HTR-8/SVneo (cell line): ENCODE data around the gene MED12L.

Experiments
- DNase-seq: peaks from one replicate; pipeline ENCODE4 v3.0.0; 2011; ENCODE audit warnings: low spot score, mixed read lengths; ENCODE audit not compliant: insufficient read length
- FAIRE-seq: peaks from 2 replicates; lab custom pipeline; 2011; peaks lifted over from hg19 to GRCh38; lab: Jason Lieb, UNC

Gene MED12L

DNA sequence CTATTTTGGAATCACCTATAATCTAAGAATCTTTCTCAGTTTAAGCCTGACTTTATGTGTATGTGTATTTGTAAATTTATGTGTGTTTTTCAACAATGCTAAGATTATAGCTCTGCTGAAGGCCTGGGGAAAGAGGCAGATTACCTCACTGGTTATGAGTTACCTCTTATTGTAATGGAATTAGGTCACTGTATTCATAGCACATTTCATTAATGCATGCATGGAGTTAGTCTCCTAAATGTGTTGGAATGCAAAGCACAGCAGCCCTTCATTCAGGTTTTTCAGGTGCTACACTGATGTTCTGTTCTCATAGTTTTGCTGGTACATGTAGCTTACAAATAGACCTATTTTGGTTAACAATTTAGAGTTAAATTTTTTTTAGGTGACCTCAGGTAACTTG is 221.7 kb downstream of the MED12L start:
- DNase-seq (no peak), FAIRE-seq (no peak)

DNA sequence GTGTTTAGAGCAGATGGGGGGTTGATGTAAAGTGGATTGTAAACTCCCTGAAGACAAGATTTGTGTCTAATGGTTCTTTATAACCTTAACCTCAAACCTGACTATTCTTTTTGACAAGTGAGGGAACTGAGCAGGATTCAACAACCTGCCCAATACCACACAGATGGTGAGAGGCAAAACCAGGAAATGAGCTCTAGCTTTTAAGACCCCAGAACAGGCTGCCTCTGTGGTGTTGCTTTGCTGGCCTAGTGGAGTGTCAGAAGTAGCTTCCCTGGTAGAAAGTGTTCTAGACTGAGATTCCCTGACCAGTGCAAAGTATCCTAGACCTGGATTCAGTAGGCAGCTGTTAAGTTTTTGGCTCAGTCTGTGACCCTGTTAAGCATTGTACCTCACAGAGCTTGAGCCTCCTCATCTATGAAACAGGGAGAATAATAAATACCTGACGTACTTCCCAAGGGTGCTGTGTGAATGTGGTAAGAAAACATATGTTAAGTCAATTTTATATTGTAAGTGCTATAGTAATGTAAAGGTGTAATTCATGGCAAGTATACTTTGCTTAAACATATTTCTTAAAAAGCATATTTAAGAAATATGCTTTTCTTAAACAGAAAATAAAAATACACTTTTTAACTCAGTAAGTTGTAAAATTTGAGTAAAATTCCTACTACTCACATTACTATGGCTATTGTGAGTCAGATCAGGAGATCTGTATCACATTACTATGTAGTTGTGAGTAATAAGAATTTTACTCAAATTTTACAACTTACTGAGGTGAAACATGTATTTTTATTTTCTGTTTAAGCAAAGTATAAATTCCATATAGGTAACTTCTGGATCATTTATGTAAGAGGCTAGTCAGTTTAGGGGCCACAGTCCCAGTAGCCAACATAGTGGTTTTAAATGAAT is 222.4 kb downstream of the MED12L start:
- FAIRE-seq (no peak), DNase-seq (no peak)

DNA sequence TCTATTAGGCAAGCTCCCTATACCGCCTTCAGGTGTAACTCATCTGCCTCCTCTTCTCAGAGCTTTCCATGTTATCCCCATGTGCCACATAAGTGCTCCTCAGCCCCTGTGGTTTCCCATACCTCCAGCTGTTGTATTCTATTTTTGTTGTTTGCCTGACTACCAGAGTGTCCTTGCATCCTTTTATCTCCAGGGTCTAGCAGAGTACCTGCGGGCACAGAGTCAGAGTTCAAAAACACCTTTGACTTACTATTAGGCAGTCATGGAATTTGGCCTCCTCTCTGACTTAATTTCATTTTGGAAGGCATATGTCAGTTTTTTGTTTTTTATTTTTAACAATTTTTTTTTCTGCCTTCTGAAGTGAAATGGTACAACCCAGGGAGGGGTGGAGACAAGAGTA is 224.1 kb downstream of the MED12L start:
- FAIRE-seq: no peak

DNA sequence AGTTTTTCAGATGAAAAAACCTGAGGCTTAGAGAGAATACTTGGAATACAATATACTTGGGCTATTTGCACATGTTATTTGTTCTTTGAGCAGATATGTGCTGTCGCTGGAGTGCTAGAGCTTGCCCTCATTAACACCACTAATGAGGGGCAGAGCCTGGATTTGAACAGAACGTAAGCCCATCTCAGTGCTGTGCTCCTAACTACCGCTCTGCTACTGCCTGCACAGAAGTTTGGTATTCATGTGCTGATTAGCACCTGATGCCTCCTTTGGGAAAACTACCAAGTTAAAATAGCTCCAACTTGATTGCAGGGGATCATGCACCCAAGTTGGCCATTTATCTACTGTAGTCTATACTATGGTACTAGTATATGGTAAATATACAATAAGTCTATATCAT is 227.5 kb downstream of the MED12L start:
- DNase-seq: no peak
- no peak for FAIRE-seq

More for the DNA sequence above, 224.1 kb downstream of the MED12L start:
- DNase-seq: no peak

DNA sequence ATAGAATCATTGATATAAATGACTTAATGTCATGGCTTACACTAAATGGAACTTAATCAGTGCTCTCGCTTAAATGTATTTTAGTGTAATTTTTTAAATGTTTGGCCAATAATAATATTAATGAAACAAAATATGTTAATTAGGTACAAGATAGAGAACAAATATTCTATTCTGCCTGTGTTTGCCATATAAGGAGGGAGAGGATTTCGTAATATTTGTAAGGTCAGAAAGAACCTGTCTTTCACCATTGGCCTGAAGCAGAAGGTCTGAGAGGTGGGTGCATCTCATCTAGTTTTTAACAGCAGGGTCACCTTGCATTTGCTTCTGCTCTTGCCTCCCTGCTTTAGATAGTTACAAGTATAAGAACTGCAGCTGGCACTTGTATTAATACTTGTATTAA is 228.7 kb downstream of the MED12L start:
- no peak for DNase-seq
- FAIRE-seq: no peak

DNA sequence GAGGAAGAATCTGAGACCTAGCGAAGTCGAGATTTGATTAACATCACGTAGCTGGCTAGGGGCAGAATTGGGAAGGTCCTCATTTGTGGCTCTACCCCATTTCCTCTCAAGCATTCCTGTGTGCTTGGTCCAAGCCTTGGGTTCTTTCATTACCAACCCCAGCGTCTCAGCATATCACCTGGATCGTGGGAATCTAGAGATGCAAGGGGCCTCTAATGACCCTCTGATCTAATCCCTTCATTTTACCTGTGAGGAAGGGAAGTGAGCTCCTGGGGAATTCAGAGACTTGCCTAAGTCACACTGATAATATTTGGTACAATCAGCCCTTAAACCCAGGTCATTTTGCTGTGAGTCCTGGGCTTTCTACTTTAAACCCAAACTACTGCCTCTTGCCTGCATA is 229.1 kb downstream of the MED12L start:
- FAIRE-seq: no peak
- no peak for DNase-seq

DNA sequence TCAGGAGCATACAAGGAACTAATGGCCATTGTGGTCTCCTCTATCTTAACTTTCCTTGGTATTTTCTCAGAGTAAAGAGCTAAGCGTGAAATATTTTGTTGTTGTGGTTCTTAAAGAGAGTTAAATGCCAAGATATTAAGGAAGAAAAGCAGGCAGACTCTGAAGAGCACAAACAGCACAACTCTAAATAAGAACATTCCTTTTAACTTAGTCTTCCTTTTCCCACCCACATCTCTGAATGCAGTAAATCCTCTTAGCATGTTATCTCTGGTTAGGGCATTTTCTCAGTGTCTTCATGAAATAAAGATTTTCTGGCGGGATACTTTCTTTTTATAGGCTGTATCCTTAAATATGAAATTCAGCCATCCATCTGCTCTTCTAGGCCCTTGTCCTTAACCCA is 229.7 kb downstream of the MED12L start:
- no peak for DNase-seq

DNA sequence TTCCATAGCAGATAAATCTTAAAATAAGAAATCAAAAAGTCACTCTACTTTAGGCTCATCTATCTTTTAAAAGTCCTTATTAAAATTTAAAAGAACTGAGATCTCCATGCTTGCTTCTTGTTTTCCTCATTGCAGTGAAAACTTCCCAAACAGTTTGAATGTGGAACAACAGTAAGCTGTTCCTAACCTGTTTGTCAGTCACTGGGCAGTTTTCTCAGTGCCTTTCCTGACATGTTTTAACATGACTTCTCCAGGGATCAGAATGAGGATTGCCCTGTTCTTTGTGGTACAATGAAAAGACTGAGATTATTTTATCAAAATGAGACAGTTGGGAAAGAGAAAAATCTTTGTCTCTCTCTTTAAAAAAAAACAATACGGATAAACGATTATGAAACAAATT is 230.4 kb downstream of the MED12L start:
- DNase-seq: no peak
- FAIRE-seq: no peak

More for the DNA sequence above, 229.7 kb downstream of the MED12L start:
- no peak for FAIRE-seq

DNA sequence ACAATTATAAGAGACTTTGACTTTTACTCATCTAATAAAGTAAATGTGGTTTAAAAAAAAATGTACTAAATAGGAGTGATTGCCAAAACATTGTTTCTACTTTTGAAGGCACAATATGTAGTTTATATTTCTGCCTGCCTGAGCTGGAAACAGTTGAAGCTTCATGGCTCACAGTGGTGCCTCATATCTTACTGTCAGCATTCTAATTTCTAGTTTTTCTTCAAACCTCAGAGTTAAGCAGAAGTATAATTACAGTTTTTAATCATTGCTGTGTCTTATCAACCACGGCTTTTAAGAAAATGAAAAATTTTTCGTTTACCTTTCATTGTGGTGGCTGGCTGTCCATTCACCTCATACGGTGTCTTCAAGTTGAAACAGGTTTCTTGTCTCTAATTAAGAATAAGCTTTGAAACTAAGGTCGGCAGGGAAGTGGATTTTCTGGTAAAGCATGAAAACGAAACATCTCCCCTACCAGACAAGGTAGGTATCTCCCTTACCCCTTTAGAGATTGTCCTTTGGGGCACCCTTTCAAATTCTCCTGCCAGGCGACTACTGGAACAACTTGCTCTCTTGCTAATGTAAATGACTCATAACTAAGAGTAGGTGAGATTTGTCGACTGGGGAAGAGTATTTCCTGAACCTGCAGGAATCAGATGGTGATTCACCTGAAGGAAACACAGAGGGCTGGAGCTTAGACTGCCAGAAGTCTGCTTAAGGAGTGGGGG is 231.0 kb downstream of the MED12L start, which contains the start of gene GPR87:
Gene GPR87 (minus strand): TSS at position 554 of the 725 bp plus-strand sequence. CDS start 16,720 bp downstream, outside the sequence.
- FAIRE-seq: no peak

DNA sequence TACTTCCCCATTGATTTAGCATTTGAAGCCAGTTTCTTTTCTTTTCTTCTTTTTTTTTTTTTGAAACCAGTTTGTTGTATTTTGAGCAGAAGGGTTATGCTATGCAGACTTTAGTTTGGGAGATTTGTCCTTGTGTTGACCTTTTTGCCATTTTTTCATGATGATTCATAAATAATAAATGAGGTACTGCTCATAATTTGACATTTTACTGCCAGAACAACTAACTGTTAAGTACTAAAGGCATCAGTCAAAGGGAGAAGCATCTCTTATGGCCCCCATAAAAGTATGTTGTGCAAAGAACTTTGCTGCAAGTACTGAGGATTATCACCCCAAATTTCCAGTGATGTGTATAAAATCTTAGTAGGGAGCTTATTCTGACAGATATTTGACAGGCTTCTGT is 232.8 kb downstream of the MED12L start:
- DNase-seq: no peak
- FAIRE-seq: no peak

More for the DNA sequence above, 231.0 kb downstream of the MED12L start, which contains the start of gene GPR87:
- no peak for DNase-seq

DNA sequence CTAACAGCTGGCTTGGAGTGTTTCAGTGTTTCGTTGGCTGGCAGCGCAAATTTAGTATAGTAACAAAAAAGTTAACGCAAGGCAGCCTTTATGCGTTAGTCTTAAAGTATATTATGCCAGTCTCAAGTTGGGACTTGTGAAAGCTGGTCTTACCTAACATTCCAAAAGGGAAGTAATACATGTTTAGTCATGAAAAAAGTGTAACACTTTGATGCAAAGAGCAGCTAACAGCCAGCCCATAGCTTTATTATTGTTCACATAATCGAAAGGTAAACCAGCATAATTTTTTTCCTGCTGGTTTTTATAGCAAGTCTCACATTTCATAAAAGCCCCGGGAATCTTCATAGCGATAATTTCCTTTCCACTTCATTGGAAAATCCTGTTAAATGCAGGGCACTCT is 233.5 kb downstream of the MED12L start:
- FAIRE-seq: no peak
- no peak for DNase-seq

DNA sequence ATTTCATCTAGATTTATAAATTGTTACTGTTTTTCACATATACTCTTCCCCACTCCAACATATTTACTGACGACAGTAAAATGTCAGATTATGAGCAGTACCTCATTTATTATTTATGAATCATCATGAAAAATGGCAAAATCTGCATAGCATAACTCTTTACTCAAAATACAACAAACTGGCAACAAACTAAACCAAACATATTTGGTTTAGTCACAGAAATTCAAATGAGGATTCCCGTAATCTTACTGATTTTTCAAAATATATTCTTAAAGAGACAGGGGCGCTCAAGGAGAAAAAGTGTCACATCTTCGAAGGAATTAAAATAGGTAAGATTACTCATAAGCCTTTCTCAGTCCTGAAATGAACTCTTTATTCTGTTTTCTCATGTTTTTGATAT is 234.2 kb downstream of the MED12L start:
- no peak for FAIRE-seq
- no peak for DNase-seq

DNA sequence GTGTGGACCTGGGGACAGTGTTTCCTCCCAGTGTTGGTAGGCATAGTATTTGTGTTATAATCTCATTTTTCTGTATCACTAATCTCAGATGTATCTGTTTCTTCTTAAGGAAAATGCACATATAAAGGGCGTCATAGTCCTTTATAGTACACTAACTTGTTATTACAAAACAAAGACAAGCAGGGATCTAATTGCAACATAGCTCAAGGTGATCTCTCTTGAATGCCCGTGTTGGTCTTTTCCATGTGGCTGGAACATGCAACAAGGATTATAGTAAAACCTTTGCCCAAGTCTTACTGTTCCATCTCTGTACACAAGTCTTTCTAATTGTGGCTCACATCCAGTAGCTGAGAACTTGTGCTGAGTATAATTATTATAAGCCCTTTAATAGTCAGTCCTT is 234.7 kb downstream of the MED12L start:
- DNase-seq: no peak
- FAIRE-seq: no peak

DNA sequence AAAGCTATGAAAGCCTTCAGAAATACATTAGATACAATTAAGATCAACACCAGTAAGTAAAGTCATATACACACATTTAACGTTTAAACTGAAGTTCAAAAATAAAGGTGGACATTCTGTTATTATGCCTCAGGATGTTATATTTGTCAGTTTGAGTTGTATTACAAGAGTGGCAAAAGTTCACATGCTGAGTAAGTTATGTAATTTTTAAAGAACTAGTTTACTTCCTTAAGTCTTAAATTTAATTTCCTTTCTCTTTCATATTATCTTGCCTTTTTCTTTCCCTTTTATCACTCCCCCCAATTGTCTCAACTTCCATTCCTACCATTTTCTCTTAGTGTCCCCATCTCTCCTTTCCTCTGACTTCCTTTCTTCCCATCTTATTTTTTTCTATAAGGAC is 236.1 kb downstream of the MED12L start:
- DNase-seq (no peak), FAIRE-seq (no peak)

DNA sequence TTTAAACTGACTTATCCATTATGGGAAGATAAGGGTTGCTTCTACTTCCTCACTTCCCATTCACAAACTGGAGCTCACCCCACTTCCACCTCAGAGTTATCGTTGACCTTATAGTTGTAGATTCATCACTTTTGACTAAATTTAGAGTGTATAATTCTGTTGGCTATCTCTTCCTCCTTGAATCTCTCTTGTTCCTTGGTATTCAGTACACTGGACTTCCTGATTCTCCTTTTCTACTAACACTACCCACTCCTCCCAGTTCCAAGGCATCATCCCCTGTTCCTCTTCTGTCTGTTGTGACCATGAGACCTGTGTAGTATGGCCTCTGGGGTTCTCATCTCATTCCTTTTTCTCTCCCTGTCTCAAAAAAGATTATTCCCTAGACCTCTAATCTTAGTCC is 237.0 kb downstream of the MED12L start:
- DNase-seq (no peak), FAIRE-seq (no peak)

DNA sequence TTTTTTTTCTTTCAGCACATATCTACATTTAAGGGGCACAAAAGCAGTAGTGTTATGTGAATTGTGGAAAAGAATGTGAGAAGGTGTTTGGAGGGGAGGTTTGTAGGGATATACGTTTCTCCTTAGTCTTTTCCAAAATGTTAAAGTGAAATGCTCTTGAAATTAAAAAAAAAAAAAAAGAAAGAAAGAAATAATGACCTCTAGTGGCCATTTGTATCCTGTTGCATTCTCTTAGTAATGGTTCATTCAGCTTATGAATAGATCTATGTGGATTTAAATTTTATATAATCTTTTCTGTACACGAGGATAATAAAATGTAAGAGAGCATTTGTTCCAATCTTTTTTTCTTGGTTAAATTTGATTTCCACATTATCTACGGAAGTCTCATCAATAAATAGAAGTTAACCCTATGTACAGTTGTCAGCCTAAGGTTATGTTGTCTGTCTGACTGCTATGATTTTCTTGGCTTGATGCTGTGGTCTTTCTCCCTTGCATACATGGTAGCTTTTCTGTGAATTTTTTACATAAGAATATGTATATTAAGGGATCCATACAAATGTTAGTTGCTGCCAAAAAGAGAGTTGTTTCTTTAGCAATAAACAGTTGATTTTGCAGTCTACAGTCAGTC is 242.2 kb downstream of the MED12L start:
- no peak for DNase-seq
- FAIRE-seq: no peak

DNA sequence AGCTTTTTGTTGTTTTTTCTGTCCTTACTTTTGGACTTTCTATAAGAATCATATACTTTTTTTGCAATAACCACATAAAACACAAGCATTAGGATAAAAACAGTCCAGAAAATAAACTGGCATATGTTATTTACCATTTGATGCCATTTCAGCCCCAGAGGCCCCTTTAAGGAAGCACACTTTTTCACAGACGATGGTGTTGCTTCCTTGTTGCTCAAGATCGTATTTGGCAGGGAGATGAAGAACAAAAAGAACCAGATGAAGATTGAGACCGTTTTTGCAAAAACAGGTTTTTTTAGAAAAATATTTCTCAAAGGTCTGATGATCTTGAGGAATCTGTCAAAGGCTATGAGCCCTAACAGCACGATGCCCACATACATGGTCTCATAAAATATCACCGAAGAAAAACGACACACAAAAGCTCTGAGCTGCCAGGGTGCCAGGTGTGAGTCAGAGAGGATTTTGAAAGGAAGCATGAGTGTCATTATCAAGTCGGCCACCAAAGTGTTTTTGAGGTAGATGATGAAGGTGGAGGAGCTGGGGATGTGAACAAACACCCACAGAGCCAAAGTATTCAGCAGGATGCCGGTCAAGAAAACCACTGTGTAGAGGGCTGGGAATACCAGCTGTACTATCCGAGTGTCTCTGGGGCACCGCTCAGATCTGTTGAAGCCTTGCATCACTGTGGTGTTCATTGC is 243.0 kb downstream of the MED12L start:
- DNase-seq (no peak), FAIRE-seq (no peak)

DNA sequence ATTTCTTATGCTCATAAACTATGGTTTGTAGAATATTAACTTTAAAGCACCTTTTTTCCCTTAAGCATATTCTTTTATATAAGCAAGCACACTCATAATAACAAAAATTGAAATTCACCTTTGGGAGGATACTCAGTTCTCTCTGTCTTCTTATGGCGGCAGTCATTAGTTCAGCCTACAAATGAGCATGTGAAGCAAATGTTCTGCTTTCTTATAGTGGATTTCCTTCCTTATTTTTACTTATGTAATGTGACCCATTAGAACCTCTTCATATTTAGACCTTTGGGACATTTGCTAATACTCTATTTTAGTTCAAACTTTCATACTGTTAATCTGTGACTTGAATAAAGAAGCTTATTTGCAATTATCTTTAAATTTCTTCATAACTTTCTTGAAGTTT is 243.9 kb downstream of the MED12L start, which contains the start of gene P2RY13:
Gene P2RY13 (minus strand): TSS at position 187 of the 400 bp plus-strand sequence. CDS start 21 bp downstream, at position 166.
- DNase-seq (no peak), FAIRE-seq (no peak)

DNA sequence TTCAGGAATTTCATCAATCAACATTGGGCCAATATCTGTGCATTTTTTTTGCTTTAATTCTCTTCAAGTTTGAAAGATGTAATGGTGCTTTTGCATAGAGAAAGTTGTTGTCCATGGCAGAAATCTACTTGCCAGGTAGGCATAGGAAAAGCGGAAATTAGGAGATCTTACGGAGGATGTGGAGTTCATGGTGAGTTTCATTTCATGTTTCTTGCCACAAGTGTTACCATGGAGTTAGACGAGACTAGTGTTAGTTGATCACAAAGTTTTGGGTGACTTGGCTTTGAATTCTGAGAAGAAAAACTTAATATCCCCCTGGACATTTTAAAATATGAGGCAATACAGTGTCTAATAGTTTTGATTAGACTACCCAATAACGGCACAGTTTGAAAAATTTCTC is 244.9 kb downstream of the MED12L start:
- DNase-seq (no peak), FAIRE-seq (no peak)

DNA sequence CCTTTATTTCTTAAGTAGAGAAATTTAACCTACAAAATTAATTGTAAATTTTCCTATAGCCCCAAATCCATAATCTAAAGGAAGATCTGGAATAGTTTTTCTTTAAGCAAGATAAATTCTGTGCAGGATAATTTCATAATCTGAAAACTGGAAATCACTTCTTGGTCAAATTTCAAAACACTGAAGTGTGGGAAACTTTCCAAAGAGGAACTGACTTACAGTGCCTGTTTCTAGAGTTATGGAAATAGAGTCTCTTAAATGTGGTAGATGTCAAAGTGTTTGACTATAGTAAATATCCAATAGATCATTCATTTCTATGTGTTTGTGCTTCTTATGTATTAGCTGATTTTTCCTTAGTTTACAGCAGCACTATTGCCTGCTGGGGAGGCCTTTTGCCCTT is 245.4 kb downstream of the MED12L start:
- no peak for FAIRE-seq

More for the DNA sequence above, 245.4 kb downstream of the MED12L start:
- DNase-seq: no peak
